Liver (tissue), 9 donors: ENCODE data around the gene GIMAP8. TPM values are rescaled to one million over a fixed set of nuclear protein-coding genes. Genes with fewer than 3 reads are reported as not detected.

Source experiments
- DNase-seq: peaks from one replicate; pipeline ENCODE4 v3.0.0-alpha.2; 2017; ENCODE audit warnings: low spot score
- H3K27ac ChIP-seq, 2 donors: one replicate each; pipeline ENCODE4 v1.7.0; 2013; ENCODE audit warnings: inconsistent platforms in 2 of 2, low read length in 2 of 2, control low read depth in 1 of 2, low read depth in 1 of 2, mild to moderate bottlenecking in 1 of 2
- H3K27me3 ChIP-seq, 4 donors: one replicate each; pipeline versions ENCODE4 v1.6.1 to v1.7.0; 2013; ENCODE audit warnings: low read length in 3 of 4, inconsistent platforms in 1 of 4, mild to moderate bottlenecking in 1 of 4, moderate library complexity in 1 of 4; ENCODE audit not compliant: control insufficient read depth in 4 of 4, insufficient read depth in 4 of 4
- H3K36me3 ChIP-seq, 4 donors: one replicate each; pipeline versions ENCODE4 v1.6.1 to v1.7.0; 2013; ENCODE audit warnings: low read length in 3 of 4, mild to moderate bottlenecking in 3 of 4, low read depth in 1 of 4, moderate library complexity in 1 of 4; ENCODE audit not compliant: control insufficient read depth in 4 of 4, insufficient read depth in 3 of 4
- H3K4me1 ChIP-seq, 4 donors: one replicate each; pipeline versions ENCODE4 v1.6.1 to v1.7.0; 2013; ENCODE audit warnings: low read length in 3 of 4, mild to moderate bottlenecking in 3 of 4, moderate library complexity in 1 of 4; ENCODE audit not compliant: control insufficient read depth in 4 of 4, insufficient read depth in 4 of 4
- H3K4me3 ChIP-seq, 3 donors: one replicate each; pipeline versions ENCODE4 v1.6.1 to v1.7.0; 2013; ENCODE audit warnings: low read length in 3 of 3, control low read depth in 1 of 3, low read depth in 1 of 3, mild to moderate bottlenecking in 1 of 3
- H3K9ac ChIP-seq, 2 donors: one replicate each; pipeline ENCODE4 v1.7.0; 2013; ENCODE audit warnings: low read length in 2 of 2, mild to moderate bottlenecking in 2 of 2, moderate library complexity in 2 of 2, control low read depth in 1 of 2, low read depth in 1 of 2
- H3K9me3 ChIP-seq, 4 donors: one replicate each; pipeline versions ENCODE4 v1.6.1 to v1.7.0; 2013; ENCODE audit warnings: low read length in 3 of 4; ENCODE audit not compliant: control insufficient read depth in 4 of 4
- EGR1 ChIP-seq, 2 donors: IDR thresholded peaks; 2 replicates each; pipeline ENCODE4 v1.6.1; 2016 to 2018; ENCODE audit warnings: antibody characterized with exemption in 2 of 2, low read depth in 2 of 2
- FOXA1 ChIP-seq: IDR thresholded peaks from 2 replicates; pipeline ENCODE4 v1.6.1; 2016; ENCODE audit warnings: antibody characterized with exemption
- FOXA2 ChIP-seq: IDR thresholded peaks from 2 replicates; pipeline ENCODE4 v1.6.1; 2016; ENCODE audit warnings: antibody characterized with exemption
- GABPA ChIP-seq, 2 donors: IDR thresholded peaks in 1 of 2; conservative IDR thresholded peaks in 1 of 2; 2 replicates each; pipeline ENCODE4 v1.6.1; 2016; ENCODE audit warnings: antibody characterized with exemption in 2 of 2, mild to moderate bottlenecking in 1 of 2, moderate library complexity in 1 of 2
- JUND ChIP-seq, 2 donors: IDR thresholded peaks; 2 replicates each; pipeline ENCODE4 v1.6.1; 2016; ENCODE audit warnings: antibody characterized with exemption in 2 of 2
- NR2F2 ChIP-seq: IDR thresholded peaks from 2 replicates; pipeline ENCODE4 v1.6.1; 2016; ENCODE audit warnings: antibody characterized with exemption
- RAD21 ChIP-seq, 2 donors: IDR thresholded peaks; 2 replicates each; pipeline ENCODE4 v1.6.1; 2016; ENCODE audit warnings: antibody characterized with exemption in 2 of 2, mild to moderate bottlenecking in 2 of 2
- RXRA ChIP-seq, 2 donors: IDR thresholded peaks; 2 replicates each; pipeline ENCODE4 v1.6.1; 2017 to 2018; ENCODE audit warnings: antibody characterized with exemption in 2 of 2, mild to moderate bottlenecking in 1 of 2
- SP1 ChIP-seq: IDR thresholded peaks from 2 replicates; pipeline ENCODE4 v1.6.1; 2018; ENCODE audit warnings: antibody characterized with exemption, mild to moderate bottlenecking
- YY1 ChIP-seq: IDR thresholded peaks from 2 replicates; pipeline ENCODE4 v1.6.1; 2016; ENCODE audit warnings: antibody characterized with exemption, mild to moderate bottlenecking
- WGBS: extraction: QIAGEN DNeasy Blood & Tissue Kit; methylation state at CpG from one replicate; pipeline ENCODE4 v1.1.7; 2013; 5-methylcytosine and 5-hydroxymethylcytosine counted together
- polyA plus RNA-seq, 2 donors: library from polyadenylated mRNA; stranded (reverse) in 1 of 2; unstranded in 1 of 2; fragments of 200-250 nt in 1 of 2; fragments of >200 nt in 1 of 2; fragmentation: Nextera tagmentation in 1 of 2; extraction: Ambion mirVana in 1 of 2; gene quantifications; one replicate each; pipeline versions ENCODE4 v1.2.1 to v1.2.3, GENCODE V29; 2013 to 2015
- total RNA-seq, 2 donors: library from RNA; depleted of rRNA; stranded (reverse); fragments of >200 nt; gene quantifications; one replicate each; pipeline ENCODE4 v1.2.3, GENCODE V29; 2014
- TF ChIP-seq, protein P1 (sequence below): fragments of 150-350 bp; IDR thresholded peaks from 2 replicates; pipeline ENCODE4 v1.5.1; 2017; ENCODE audit warnings: improper control_type of control experiment, low read depth, low read length; ENCODE audit not compliant: missing input control
- TF ChIP-seq, protein P2 (sequence below): IDR thresholded peaks from 2 replicates; pipeline ENCODE4 v1.6.1; 2016; ENCODE audit warnings: antibody characterized with exemption
- TF ChIP-seq, protein P3 (sequence below): IDR thresholded peaks from 2 replicates; pipeline ENCODE4 v1.6.1; 2016; ENCODE audit warnings: antibody characterized with exemption
- TF ChIP-seq, protein P4 (sequence below): IDR thresholded peaks from 2 replicates; pipeline ENCODE4 v1.6.1; 2016; ENCODE audit warnings: antibody characterized with exemption
- donor health status: healthy.
- donor health status: healthy.
- donor health status: healthy.
- donor health status: healthy.
- donor health status: healthy.

The GIMAP8 gene
- total and polyA plus RNA-seq, 4 donors = 1.6 to 9.4 (median 7.6) TPM

DNA sequence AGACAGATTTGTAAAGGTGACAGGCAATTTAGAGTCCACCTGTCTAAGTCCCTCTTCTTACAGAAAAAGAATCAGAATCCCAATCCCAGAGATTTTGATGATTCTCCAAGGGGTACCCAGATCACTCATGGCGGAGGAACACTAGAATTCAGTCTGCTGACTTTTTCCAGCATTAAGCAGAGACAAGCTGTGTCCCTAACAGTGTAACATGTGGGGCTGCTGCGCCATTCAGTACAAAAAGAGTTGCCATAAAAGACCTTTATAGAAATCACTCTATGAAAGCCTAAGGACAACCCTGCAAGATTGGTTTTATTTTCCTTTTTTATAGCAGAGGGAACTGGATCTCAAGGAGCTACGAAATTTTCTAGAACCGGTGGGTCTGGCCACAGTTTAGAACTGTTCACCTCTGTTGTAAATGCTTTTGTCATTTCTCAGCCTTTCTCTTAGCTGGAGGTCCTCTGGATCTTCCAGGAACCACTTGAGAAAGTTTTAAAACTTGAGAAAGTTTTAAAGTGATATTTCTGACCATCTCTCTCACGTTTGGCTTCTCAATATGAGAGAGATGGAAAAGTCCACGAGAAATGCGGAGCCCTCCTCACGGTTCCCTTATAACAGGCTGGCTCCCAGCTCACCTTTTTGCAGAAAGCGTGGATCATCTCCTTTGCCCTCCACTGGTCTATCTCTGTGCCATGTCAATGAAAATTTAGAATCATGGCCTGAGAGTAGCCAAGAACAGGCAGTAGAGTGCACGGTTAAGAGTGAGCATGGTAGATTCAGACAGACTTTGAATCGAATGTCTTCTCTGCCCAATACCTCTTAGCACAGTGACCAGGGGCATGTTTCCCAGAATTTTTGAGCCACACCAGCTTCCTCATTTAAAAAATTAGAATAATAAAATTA is 65.1 kb downstream of the GIMAP8 start:
- H3K27ac ChIP-seq = peak overlapping the region; percentile 38 to 74
- 72% methylated on average over 11 of the region's 11 CpGs for WGBS
- H3K9me3 ChIP-seq = no peaks in the 10 kb centered on the region
- no peaks in the 10 kb centered on the region for H3K27me3 ChIP-seq
- H3K4me3 ChIP-seq = peak overlapping the region; percentile 27 to 51 (median 49)
- peak overlapping the region in 1 of 2 donors; percentile 89 for H3K9ac ChIP-seq
- no peaks in the 10 kb centered on the region for H3K4me1 ChIP-seq
- TF ChIP-seq EGR1 (IDR thresholded peaks at IDR 0.05; ENCODE audit: low read depth in 2 of 2) (no peak), SP1 (no peak), FOXA2 (no peak), RAD21 (IDR thresholded peaks at IDR 0.05) (no peak), RXRA (IDR thresholded peaks at IDR 0.05) (no peak), JUND (IDR thresholded peaks at IDR 0.05) (no peak), YY1 (no peak), NR2F2 (no peak), GABPA (IDR thresholded peaks at IDR 0.05 in 1 of 2, conservative IDR thresholded peaks at IDR 0.05 in 1 of 2) (no peak), FOXA1 (no peak)
- TF ChIP-seq, protein P1, sequence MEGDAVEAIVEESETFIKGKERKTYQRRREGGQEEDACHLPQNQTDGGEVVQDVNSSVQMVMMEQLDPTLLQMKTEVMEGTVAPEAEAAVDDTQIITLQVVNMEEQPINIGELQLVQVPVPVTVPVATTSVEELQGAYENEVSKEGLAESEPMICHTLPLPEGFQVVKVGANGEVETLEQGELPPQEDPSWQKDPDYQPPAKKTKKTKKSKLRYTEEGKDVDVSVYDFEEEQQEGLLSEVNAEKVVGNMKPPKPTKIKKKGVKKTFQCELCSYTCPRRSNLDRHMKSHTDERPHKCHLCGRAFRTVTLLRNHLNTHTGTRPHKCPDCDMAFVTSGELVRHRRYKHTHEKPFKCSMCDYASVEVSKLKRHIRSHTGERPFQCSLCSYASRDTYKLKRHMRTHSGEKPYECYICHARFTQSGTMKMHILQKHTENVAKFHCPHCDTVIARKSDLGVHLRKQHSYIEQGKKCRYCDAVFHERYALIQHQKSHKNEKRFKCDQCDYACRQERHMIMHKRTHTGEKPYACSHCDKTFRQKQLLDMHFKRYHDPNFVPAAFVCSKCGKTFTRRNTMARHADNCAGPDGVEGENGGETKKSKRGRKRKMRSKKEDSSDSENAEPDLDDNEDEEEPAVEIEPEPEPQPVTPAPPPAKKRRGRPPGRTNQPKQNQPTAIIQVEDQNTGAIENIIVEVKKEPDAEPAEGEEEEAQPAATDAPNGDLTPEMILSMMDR = no peak
- TF ChIP-seq, protein P2, sequence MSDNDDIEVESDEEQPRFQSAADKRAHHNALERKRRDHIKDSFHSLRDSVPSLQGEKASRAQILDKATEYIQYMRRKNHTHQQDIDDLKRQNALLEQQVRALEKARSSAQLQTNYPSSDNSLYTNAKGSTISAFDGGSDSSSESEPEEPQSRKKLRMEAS = no peak
- H3K36me3 ChIP-seq = peaks cover 0 to 3% (median 0%) of the 10 kb centered on the region in 4 donors
- DNase-seq = no peak

DNA sequence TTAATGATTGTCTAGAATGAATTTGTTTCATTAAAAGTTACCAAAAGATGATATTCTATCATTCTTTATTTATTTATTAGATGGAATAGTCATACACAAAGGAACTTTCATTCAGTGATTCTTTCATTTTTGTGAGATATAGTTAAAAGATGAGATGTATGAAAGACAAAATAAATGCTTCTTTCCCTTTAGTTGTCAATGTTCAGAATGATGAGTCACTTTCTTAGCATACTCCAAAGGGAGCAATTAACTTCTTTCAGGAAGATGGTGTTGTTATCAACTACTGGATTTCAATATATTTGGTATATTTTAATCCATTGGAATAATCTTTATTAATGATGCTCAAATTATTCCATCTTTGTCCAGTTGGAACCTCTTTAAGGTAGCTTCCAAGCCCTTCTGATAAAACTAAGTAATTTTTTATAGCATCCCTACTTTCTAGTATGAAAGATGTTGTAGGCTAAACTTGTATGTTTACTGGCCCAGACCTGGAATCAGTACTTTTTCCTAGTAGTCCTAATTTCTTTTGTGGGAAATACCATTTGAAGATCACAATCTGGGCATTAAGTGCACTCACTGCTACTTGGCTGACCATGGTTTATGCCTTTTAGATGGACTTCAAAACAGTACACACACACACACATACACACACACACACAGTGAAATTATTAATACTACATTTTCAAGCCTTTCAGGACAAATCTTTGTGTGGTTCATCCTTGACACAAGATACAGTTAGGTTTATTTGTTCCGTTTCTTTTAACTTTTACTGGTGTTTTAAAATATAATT is 66.7 kb downstream of the GIMAP8 start:
- DNase-seq = no peak
- Histone ChIP-seq H3K4me1 (no peaks in the 10 kb centered on the region), H3K27ac (peak overlapping the region in 1 of 2 donors; percentile 5), H3K27me3 (no peaks in the 10 kb centered on the region), H3K9ac (peak overlapping the region; percentile 24 to 90), H3K9me3 (no peaks in the 10 kb centered on the region), H3K36me3 (peaks cover 0 to 3% (median 0%) of the 10 kb centered on the region in 4 donors), H3K4me3 (peak overlapping the region; percentile 18 to 30 (median 19))
- TF ChIP-seq, protein P3, sequence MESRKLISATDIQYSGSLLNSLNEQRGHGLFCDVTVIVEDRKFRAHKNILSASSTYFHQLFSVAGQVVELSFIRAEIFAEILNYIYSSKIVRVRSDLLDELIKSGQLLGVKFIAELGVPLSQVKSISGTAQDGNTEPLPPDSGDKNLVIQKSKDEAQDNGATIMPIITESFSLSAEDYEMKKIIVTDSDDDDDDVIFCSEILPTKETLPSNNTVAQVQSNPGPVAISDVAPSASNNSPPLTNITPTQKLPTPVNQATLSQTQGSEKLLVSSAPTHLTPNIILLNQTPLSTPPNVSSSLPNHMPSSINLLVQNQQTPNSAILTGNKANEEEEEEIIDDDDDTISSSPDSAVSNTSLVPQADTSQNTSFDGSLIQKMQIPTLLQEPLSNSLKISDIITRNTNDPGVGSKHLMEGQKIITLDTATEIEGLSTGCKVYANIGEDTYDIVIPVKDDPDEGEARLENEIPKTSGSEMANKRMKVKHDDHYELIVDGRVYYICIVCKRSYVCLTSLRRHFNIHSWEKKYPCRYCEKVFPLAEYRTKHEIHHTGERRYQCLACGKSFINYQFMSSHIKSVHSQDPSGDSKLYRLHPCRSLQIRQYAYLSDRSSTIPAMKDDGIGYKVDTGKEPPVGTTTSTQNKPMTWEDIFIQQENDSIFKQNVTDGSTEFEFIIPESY = no peak
- TF ChIP-seq, protein P4, sequence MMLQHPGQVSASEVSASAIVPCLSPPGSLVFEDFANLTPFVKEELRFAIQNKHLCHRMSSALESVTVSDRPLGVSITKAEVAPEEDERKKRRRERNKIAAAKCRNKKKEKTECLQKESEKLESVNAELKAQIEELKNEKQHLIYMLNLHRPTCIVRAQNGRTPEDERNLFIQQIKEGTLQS = no peak
- 72% methylated on average over 1 of the region's 1 CpG for WGBS
